GM19438 (cell line): ENCODE data around the gene CBX4.

Experiments used
- ATAC-seq: cut with Tn5 transposase; IDR thresholded peaks from one replicate; pipeline ENCODE4 v1.9.1; 2021; ENCODE audit warnings: low read depth; ENCODE audit not compliant: unreplicated experiment

CBX4 gene

GRCh38 chr17:79791735-79792161 lies 47.5 kb downstream of the CBX4 start:
- ATAC-seq: no peak

DNA sequence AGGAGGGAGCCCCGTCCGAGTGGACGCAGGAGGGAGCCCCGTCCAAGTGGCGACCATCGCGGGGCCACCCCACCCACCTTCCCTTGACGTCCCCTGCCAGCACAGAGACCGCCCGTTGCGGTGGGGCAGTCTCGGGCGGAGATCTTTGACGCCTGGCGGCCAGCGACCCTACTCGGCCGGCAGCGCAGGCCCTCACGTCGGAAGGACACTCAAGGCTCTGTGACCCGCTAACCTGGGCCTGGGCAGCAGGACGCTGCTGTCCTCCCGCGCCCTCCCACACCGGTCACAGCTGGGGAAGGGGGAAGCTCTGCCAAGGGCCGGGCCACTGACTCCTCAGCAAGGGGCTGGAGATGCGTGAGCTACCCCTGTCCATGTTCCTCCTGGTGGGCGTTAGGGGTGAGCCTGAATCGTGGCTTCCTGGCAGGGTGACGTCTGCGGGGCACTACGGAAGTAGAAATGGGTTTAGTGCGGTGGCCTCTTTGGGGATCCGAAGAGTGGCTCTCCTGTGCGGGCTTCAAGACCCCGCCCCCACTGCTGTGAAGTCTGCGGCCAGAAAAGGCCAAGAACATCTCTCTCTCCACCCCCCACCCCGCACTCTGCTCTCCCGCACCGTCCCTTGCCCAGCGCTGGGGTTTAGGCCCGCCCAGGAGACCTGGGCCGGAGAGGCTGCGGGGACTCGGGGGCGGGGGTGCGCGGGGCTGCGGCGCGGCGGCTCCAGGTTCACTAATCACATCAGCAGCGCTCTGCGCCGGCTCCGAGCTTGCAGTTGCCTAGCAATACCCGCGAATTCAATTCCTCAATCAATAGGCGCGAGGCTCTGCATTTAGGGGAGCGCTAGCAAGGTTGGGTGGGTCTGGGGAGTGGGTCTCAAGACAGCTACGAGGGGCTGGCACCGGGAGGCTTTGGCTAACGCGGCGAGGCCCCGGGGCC lies 48.2 kb downstream of the CBX4 start:
- no peak for ATAC-seq

- ATAC-seq: no peak
Observed at GRCh38 chr17:79789943-79790804, 49.1 kb downstream of the CBX4 start.

DNA sequence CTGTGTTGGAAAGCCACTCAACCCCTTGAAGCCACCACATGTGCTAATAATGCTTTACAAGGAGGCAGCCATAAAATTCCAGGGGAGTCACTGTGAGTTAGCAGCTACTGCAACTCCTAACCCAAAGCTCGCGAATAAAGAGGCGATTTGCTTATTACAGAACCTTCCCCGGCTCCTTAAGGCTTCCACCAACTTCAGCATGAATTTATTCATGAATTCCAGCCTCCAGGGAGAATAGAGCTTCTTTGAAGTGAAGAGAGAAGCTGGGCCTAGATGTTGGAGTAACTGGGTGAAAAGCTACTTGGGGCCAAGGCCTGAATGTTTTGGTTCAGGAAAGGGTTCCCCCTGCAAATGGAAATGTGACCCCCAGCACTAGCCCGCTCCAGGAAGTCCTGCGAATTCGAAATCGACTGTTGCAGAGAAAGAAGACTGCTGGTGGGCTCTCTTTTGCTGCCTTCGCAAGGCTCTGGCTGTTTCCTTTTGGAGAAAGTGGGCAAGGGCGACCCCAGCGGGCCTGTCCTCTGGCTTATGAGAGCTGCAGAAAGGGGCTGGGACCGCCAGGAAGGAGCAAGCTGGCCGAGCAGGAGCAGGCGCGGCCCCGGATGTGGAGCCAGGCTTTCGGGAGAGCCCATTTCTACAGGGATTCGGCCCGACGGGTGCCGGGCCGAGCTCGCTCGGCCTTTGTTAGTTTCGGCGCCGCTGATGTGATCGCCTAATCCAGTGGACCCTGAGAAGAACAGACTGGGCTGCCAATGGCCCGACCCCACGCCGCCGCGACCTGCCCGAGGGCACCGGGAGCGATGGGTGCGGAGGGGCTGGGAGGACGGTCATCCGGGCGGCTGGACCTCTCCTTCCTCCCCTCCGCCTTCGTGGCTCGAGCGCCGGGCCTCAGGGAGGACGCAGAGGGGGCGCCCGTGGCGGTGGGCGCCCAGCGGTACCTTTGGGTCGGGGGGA lies 50.0 kb downstream of the CBX4 start:
- ATAC-seq: no peak

DNA sequence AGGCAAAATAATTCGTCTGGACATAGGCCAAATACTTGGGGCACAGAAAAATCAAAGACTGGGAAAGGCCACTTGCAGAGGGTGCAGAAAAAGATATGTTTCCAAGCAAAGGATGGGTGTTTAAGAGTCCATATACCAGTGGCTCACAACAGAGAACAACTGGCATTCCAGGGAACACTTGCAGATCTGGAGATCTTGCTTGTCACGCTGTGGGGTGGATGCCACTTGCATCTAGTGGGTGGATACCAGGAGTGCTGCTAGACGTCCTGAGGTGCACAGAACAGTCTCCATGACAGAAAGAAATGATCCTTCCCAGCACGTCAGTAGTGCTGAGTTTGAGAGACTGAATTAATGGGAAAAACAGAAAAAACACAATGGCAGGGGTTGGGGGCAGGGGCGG lies 50.8 kb downstream of the CBX4 start:
- no peak for ATAC-seq

- no peak for ATAC-seq
Observed at GRCh38 chr17:79786930-79787643, 52.2 kb downstream of the CBX4 start.

- no peak for ATAC-seq
Observed at GRCh38 chr17:79785900-79786810, 53.1 kb downstream of the CBX4 start.

GRCh38 chr17:79785017-79785899 lies 54.0 kb downstream of the CBX4 start:
- no peak for ATAC-seq

DNA sequence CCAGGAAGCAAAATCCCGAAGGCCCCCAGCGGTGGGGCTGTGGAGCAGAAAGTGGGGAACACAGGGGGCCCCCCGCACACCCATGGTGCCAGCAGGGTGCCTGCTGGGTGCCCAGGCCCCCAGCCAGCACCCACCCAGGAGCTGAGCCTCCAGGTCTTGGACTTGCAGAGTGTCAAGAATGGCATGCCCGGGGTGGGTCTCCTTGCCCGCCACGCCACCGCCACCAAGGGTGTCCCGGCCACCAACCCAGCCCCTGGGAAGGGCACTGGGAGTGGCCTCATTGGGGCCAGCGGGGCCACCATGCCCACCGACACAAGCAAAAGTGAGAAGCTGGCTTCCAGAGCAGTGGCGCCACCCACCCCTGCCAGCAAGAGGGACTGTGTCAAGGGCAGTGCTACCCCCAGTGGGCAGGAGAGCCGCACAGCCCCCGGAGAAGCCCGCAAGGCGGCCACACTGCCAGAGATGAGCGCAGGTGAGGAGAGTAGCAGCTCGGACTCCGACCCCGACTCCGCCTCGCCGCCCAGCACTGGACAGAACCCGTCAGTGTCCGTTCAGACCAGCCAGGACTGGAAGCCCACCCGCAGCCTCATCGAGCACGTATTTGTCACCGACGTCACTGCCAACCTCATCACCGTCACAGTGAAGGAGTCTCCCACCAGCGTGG lies 54.8 kb downstream of the CBX4 start:
- ATAC-seq: no peak

GRCh38 chr17:79783891-79784290 lies 55.3 kb downstream of the CBX4 start:
- no peak for ATAC-seq
